Umbilical cord (tissue), 2 donors: ENCODE results near the gene KCNMA1. TPM values are rescaled to one million over a fixed set of nuclear protein-coding genes. Genes with fewer than 3 reads are reported as not detected.
"Not testable (repeated sequence)": the region's sequence is repeated elsewhere in the genome, so short reads cannot be mapped to it uniquely, and the experiment has no call there.

Source experiments
- DNase-seq: peaks from one replicate; pipeline ENCODE4 v3.0.0-alpha.2; 2015; ENCODE audit warnings: low spot score
- total RNA-seq: library from RNA; depleted of rRNA; stranded (reverse); fragments of >200 nt; gene quantifications from one replicate; pipeline ENCODE4 v1.2.3, GENCODE V29; 2014; ENCODE audit warnings: low replicate concordance; ENCODE audit not compliant: insufficient read depth

The KCNMA1 gene
- total RNA-seq, 1 donor from 2014 or later = 79.2 TPM

DNA sequence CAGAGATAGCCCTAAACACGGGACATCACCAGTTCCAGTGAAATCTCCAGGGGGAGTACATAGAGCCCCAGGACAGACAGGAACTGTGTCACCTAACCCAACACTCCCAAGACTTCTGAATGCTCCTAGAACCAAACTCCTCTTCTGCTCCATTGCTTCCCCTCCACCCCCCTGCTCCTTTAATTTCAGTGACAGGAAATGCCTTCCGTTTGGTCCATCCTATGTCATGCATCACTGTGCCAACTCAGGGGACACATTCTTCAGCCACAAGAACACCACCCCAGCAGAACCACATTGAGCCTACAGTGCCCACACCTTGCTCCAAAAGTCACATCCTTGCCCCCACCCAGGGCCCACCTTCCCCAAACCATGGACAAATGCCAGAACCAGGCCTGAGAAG, 100.5 kb downstream of the KCNMA1 start:
- no peak for DNase-seq

DNA sequence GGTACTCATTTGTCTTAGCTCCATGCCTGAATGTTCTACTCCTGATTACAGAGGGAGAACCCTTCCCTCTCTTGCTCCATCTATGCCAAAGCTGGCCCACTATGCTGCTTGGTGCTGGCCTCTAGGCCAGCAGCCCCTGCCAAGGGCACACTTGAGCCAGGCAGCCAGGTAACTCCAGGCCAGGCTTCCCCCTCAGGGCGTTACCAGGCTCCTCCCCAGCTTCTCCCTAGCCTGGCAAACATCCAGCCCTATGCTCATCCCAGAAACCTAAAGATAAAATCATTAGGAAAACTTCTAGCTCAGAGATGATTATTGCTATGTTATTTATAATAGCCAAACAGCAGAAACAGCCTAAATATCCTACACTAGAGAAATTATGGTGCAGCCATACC, 103.7 kb downstream of the KCNMA1 start:
- DNase-seq = no peak

DNA sequence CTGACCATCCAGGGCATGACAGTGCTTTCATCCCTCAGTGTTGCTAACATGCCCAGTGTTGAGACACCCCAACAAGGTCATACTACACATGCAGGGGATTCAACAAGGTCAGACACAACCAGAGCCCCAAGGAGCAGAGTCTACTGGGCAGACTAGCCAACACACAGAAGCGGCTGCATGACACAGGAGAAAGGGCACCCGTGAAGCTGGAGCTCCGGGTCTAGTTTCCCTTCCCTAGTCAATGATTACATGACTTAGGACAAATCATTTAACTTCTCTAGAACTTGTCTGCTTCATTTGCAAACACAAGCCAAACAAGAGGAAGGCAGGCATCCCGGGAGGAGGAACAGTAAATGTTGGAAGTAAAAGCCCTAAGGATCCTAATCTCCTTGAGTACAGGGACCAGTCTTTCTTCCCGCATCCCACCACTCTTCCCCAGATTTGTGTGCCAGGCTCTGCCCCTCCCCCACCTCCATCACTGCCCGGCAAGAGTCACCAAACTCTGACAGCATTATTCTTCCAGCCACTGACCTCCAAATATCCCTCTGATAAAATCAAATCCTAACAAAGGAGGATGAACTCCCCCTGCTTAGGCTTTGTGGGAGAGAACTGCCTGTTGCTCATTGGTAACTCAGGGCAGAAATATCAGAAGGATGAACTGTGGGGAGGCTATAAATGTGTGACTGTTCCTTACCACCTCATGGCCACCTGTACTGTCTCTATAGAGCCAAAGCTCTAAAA, 104.3 kb downstream of the KCNMA1 start:
- no peak for DNase-seq

DNA sequence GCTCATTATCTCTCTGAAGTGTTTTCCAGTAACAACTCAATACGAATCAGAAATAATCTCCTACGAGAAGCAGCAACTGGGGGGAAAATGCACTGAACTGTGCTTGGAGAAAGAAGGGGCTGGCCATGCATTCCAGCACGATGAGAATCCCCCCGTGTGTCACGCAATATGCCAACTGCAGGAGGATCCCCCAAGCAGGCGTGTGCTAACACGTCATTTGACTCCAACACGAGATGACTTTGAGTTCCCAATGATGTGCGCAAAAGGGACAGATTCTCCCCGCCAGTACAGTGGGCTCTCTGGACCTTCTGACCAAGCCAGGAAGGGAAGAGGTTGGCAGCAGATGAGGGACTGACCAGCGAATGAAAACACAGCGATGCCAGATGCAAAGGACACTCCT, 105.5 kb downstream of the KCNMA1 start:
- no peak for DNase-seq

DNA sequence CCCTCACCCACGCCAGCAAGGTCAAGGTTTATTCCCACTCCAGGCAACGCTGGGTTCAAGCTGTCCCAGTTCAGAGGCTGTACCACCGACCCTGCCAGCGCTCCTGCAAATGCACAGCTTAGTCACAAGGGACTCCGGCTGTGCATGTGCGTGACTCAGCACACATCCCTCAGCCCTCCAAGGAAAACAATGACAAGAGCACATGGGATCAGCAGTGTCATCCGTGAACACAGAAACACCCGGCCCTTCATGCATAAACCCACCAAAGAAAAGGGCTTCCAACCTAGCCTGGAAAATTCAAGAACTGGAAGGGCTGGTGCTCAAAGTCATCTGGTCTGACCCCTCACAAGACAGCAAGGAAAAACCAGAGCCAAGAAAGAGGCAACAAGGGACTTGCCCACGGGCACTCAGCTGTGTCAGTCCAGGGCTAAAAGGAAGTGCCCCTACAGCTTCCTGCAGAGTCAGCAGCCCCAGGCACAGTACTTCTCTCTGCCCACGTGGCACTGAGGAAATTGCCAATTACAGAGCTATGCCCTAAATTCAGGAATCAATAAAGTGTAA, 106.1 kb downstream of the KCNMA1 start:
- peak; percentile 41 for DNase-seq

DNA sequence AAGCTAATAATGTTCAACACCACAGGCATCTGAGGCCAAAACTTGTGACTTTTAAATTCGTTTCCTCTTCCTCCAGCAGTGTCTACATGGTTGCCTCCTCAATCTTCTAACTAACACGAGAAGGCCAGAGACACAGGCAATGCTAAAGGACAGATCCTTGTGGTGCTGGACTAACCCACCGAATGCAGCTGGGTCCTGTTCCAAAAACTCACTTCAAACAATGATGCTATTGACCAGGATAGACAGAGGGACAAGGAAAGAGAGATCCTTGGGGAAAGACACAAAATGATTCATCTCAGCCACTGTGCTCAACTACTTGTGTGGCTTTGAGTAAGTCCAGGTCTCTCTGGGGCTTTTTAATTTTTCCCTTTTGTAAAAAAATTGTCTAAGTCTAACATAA, 107.6 kb downstream of the KCNMA1 start:
- no peak for DNase-seq

DNA sequence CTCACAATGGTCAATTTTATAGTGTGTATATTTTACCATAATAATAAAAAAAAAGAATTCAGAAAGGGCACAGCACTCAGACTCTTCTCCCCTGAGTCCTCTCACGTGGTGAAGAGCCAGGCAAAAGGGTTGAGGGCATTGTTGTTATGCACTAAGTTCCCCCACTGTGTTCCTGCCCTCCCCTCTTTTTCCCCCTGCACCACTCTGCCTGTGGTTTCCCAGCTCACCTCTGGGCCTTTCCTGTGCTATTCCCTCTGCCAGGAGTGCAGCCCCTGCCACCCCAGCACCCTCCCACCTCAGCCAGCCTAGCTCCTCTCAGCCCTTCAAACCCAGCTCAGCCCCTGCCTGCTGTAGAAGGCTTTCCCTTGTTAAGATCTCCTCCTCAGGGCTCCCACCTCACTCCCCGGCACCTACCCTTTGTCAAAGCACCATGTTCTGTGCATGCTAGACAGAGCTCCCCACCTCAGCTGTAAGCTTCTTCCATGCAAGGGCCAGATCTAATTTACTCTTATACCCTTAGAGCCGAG, 108.5 kb downstream of the KCNMA1 start:
- no peak for DNase-seq

DNA sequence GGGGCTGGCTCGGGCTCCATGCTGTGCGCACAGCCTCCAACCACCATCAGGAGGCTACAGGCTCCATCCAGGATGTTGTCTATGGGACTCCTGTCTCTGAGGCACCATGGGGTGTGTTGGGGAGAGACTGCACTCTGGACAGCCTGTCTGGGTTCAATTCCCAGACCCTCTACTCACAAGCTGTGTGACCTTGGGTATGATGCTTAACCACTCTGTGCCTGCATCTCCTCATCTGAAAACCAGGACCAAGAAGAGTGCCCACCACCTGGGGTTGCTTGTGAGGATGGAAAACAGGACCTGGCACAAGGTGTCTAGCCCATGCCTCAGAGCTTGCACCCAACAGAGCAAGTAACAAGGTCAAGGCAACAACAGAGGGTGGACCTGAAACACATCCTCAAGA, 109.8 kb downstream of the KCNMA1 start:
- no peak for DNase-seq

DNA sequence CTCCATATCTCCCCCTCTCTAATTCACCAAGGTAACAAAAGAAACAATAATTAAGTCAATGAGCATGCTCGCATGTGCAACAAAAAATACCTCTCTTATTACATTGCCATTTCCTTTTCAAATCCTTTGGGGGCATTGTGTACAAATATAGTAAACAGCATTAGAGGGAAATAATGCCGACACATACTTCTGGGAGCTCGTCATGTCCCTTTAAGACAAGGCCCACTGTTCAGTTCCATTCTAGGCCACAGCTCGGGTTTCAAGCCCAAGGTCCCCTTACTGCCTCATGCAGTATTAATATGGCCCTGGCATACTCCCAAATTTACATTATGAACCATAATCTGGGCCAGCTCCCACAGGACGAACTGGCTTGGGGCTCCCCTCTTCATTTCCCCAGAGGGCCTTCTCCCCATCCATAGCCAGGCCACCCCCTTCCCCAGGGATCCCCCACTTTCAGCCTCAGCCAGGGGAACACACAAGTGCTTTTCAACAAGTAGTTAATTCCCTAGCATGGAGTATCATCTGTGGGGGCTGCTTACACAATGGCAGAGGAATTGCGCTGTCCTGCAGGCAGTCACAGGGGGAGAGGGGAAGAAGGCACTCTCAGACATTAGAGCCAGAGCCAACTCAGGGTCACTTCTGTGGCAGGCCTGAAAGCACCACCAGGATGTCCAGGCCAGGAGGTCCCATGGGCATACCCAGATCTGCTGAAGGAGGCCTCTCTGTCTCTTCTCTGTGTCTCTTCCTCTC, 110.6 kb downstream of the KCNMA1 start:
- DNase-seq = no peak

DNA sequence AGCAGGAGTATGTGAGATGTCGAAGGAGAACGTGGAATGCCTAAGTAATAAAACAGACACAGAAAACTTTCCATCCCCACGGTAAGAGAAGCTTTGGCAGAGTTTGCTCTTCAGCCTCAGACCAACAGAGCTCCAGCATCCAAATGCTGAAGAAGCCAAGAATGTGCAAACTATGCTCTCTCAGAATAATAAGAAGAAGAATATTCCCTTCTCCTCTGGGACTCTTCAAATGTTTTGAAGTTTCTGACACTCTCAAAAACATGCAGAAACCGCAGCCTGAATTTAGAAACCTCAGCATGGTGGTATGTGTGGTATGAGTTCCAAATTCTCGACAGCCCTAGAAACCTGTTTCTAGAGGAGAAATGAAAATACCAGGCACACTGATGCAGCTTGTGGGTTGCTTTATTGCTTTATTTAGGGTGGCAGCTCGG, 113.3 kb downstream of the KCNMA1 start:
- peak; percentile 88 for DNase-seq

DNA sequence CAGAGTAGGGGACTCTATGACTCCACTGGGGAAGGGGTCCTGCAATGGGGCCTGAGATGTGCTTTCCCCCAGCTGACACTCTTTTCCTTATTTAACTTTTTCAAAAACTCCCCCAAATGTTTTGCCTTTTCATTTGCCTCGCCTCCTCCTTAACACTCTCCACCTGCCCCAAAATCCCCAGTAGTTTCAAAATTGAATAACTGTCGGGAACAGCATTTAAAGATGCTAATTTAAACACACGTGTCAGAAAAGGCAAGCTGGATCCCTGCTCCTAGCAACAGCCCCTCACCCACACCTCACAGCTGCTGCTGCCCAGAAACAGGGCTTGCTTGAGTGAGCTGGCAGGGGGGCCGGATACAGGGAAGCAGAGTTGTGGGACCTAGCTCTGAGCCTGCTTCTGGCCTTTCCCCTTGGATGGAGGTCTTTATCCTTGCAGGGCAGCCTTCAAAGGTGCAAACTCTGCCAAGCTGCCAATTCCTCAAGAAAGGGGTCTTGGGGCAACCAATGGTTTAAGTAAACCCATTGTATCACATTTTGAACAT, 115.3 kb downstream of the KCNMA1 start:
- no peak for DNase-seq

DNA sequence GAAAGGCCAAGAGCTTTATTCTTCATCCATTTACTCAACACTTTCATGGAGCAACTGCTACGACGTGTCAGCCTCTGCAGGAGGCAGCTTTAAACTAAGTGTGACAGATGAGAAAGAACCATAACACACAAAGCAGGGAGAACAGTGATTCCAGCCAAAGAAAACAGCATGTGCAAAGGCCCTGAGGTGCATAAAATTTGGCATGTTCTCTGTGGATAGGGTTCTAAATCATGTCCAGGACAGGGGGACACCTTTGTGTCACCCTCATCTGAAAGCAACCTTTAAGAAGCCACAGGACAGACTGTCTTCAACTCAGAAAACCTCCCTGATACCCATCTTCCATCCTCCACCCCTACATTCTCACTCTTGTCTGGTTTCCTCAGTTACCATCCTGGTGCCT, 116.6 kb downstream of the KCNMA1 start:
- DNase-seq = no peak

DNA sequence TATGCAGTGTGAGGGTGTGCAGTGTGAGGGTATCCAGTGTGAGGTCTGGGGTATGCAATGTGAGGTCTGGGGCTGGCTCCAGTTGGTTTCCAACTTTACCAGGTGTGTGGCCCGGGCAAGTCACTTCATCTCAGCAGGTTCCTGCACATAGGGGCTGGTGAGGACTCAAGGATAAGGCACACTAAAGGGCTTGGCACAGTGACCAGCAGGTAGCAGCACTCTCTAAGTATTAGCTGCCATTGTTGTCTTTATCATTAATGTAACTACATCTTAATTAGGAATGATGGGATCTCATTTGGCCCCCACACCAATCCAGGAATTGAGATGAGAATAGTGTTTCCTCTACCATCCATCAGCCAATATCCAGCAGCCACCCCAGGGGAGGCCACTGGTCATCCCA, 117.3 kb downstream of the KCNMA1 start:
- DNase-seq = no peak

DNA sequence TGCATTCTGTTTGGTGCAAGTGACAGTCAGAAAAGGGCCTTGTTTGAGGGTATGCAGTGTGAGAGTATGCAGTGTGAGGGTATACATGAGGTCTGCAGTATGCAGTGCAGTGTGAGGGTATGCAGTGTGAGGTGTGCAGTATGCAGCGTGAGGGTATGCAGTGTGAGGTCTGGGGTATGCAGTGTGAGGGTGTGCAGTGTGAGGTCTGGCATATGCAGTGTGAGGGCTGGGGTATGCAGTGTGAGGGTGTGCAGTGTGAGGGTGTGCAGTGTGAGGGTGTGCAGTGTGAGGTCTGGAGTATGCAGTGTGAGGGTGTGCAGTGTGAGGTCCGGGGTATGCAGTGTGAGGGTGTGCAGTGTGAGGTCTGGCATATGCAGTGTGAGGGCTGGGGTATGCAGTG, 117.8 kb downstream of the KCNMA1 start:
- DNase-seq = not testable (repeated sequence)

DNA sequence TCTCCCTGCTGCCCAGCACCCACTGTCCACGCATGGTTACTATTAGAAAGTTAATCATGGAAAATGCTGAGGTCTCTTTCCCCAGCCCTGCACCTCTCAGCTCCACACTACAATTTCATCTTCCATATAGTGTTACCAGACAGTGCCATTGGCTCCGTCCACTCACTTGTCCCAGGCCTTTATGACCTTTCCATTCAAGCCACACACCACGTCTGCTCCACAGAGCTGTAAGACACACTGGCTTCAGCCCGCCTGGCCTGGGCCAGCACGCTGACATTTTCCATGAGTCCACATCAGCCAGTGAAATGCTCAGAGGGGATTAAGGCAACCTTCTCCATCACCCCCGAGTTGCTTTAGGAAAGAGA, 118.7 kb downstream of the KCNMA1 start:
- DNase-seq = no peak

DNA sequence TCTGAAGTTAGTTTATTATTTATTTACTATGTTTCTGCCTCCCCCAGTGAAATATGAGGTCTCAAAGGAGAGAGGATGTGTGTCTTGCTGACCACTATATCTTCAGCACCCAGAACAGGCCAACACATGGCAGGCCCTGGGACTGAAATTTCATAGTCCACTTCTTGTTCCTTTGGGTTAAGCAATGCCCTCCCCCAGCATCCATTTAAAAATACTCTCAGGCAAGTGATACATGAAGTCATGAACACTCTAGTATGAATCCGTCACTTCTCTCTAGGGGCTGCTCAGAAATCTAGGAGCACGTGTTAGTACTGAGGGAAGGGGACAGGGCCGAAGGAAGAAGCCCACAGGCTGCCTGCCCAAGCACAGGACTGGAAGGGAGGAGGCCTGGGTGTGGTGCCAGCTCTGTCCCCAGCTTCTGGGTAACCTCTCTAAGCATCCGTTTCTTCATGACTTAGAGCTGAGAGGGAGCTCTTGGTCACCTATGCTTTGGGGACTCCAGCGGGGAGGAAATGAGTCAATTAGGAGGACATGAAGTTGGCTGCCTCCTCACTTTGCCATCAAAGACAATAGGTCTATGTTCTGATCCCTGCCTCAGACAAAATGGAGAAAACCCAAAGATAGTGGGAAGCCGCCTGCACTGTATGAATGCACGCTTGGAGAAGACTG, 119.2 kb downstream of the KCNMA1 start:
- no peak for DNase-seq

DNA sequence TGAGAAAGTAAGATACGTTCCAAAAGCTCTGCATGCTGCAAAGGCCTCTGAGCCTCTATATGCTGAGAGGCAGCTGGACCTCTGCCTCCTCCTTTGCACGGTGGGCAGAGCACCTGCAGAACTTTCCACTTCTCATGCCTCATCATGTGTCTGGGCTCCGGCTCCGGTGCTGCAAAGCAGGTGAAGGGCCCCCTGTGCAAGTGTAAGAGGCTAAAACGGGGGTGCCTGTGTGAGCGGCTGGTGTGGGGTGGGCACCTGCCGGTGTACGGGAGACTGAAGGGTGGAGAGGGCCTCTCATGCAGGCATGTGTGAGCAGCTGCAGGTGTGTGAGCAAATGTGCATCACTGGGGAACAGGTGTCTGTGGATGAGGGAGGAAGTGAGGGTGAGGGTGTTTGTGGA, 121.0 kb downstream of the KCNMA1 start:
- DNase-seq = no peak

DNA sequence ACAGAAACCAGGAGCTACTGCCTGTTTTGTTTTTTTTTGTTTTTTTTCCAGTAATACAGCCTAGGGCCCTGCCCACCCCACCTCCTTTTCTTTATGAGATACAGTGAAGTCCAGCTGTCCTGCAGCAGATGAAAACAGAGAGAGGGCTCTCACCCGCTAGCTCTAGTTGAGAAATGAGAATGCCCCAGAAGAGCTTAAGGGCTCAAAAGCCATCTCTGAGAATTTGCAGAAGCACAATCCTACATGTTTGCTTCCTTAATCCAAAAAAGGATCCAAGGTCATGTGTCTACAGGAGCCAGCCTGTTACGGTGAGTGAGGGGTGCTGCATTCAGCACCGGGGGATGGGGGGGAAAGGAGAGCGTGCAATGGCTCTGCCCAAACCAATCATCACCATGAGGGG, 122.7 kb downstream of the KCNMA1 start:
- peak; percentile 84 for DNase-seq

DNA sequence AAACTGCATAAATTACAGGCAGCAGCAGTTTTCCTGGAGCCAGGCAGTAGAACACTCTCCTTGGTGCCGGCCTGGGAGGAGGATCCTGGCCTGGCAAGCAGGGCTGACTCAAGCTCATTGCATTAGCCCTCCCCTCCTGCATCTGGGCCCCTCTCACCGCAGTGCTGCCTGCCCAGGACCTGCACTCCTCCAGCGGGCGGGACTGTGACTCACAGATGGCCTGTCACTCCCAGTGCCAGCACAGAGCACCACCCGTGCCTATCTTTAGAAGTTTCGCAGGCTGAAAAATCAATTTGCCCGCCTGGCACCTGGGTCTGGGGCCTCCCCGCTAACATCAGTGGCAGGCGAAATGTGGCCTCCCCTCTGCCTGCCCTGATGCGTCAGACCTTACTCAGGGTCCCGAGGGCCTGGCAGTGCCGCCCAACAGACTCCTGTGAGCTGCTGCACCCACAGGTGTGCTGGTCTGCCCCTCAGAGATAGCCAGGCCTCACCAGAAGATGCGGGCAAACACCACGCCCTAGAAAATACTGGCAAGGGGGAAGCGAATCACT, 123.8 kb downstream of the KCNMA1 start:
- DNase-seq = peak; percentile 83

DNA sequence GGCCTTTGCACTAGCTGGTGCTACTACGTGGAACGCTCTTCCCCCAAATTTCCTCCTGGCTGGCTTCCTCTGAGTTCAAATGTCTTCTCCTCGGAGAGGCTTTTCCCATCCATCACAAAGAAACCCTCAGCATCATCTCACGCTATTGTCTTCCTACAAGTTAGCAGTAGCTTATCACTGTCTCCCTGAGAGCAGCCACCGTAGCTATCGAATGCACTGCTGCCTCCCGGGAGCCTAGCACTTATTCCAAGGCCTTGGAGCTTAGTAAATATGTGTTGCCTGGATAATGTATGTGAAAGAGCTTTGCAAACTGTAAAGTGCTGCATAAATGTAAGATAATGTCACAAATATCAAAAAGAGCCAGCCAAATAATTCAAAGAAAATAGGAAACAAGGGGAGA, 124.4 kb downstream of the KCNMA1 start:
- DNase-seq = no peak

DNA sequence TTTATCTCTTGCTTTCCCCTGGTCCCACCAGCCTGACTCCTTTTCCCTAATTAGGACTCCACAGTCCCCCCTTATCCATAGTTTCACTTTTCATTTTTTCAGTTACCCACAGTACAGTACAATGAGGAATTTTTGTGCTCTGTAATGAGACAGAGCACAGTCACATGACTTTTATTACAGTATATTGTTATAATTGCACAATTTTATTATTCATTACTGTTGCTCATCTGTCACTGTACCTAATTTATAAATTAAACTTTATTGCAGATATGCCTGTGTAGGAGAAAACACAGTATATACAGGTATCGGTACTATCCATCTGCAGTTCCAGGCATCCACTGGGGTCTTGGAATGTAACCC, 125.4 kb downstream of the KCNMA1 start:
- no peak for DNase-seq
